Anterior cingulate cortex (tissue), 58 donors: ENCODE results near the gene VSIG10L.

Experiments
- DNase-seq, 58 donors: peaks; one replicate each; lab custom pipeline; 2025; lab: John Stamatoyannopoulos, UW

The VSIG10L gene

DNA sequence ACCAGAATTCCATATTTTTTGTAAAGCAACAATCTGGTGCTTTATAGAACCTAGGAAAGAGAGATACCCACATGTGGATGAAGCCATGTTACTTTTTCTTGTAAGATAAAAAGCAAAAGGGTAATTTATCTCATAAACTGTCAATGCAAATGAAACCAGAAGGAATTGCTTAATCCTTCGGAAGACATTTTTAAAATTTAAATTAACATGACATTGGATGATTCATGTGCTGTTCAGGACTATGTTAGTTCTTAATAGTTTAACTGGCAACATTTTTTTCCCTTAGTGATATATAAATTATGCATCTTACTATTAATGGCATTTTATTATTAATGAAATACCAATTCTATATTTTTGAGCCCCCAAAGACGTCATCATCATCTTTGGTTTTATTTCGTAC, 56.3 kb downstream of the VSIG10L start:
- DNase-seq = no peak

DNA sequence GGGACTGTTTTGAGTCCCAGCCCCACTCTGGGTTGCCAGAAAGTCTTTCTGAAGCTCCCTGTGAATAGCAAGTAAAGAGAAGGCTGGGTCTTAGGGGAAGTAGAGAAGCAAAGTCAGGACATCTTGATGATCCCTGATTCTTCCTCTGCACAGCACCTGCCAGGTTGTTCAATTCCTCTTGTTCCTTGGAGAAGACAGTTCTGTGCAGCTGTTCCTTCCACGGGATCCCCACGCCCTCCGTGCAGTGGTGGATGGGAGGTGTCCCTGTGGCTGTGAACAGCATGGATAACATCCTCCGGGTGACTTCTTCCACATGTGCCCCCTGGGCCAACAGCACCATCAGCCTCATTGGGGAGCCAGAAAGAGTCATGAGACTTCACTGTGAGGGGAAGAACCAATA, 59.6 kb downstream of the VSIG10L start:
- DNase-seq = no peak
